ENCODE results near the gene TMC1.

Gene TMC1

DNA sequence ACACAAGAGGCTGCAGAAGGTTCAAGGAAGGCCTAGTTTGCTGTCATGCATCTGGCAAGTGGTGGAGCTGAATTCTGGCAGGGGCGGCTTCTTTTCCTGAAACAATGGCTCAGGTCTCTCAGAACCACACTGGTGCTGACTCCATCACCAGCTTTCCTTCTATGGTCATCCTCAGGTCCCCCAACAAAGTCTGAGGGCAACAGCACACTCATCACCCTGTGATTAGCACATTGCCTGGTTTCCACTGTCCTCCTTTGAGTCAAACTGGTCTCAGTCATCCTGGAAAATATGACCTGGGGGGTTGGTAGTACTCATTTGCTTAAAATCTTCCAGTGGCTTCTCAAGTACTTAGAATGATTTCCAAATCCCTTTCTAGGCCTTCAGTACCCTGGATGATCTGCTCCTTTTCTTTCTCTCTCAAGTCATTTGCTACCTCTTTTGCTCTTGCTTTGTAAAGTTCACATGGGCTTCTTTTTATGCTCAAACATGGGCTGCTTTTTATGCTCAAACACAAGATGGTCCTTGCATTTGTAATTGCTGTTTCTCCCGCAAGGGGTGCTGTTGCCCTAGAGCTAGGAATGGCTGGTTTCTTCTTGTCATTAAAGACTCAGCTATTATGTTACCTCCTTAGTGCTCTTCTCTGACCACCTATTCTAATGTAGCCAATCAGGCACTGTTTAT is 286.5 kb downstream of the TMC1 start:
- no peak overlapping the region for H3K27ac ChIP-seq
- no peaks in the 10 kb centered on the region for H3K4me1 ChIP-seq

DNA sequence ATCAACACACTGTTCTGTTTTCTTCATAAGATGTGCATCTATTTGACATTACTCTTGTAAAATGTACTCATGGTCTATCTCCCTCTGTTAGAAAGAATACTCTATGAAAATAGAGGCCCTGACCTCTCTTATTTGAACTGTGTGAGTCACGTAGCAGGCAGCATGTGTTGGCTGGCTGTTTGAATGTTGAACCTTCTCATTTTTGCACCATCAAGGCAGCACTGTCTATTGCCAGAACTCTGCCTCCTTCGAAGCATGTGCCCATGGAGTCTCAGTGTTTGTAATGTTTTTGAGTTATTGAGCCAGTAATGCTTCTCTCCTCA is 287.0 kb downstream of the TMC1 start:
- H3K9ac ChIP-seq: no peak overlapping the region
- H3K9me3 ChIP-seq (ENCODE audit: control insufficient read depth, low read length): no peaks in the 10 kb centered on the region
- no peak overlapping the region for H3K4me2 ChIP-seq (ENCODE audit: low read length)
- H3K4me1 ChIP-seq: no peaks in the 10 kb centered on the region
- TF ChIP-seq, protein P1, sequence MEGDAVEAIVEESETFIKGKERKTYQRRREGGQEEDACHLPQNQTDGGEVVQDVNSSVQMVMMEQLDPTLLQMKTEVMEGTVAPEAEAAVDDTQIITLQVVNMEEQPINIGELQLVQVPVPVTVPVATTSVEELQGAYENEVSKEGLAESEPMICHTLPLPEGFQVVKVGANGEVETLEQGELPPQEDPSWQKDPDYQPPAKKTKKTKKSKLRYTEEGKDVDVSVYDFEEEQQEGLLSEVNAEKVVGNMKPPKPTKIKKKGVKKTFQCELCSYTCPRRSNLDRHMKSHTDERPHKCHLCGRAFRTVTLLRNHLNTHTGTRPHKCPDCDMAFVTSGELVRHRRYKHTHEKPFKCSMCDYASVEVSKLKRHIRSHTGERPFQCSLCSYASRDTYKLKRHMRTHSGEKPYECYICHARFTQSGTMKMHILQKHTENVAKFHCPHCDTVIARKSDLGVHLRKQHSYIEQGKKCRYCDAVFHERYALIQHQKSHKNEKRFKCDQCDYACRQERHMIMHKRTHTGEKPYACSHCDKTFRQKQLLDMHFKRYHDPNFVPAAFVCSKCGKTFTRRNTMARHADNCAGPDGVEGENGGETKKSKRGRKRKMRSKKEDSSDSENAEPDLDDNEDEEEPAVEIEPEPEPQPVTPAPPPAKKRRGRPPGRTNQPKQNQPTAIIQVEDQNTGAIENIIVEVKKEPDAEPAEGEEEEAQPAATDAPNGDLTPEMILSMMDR (IDR thresholded peaks at IDR 0.05): no peak
- H3K27me3 ChIP-seq (ENCODE audit: control insufficient read depth, insufficient read depth, low read length): no peaks in the 10 kb centered on the region
- no peak overlapping the region for H2AFZ ChIP-seq
- H3K27ac ChIP-seq: no peak overlapping the region
- no peaks in the 10 kb centered on the region for H3K79me2 ChIP-seq
- no peaks in the 10 kb centered on the region for H3K36me3 ChIP-seq (ENCODE audit: control insufficient read depth, insufficient read depth, low read length)
- H3K4me3 ChIP-seq (ENCODE audit: low read depth, low read length): no peak overlapping the region

More for the DNA sequence above, 286.5 kb downstream of the TMC1 start:
- Histone ChIP-seq H3K79me2 (no peaks in the 10 kb centered on the region), H3K27me3 (ENCODE audit: control insufficient read depth, insufficient read depth, low read length) (no peaks in the 10 kb centered on the region), H3K4me2 (ENCODE audit: low read length) (no peak overlapping the region), H3K36me3 (ENCODE audit: control insufficient read depth, insufficient read depth, low read length) (no peaks in the 10 kb centered on the region), H2AFZ (no peak overlapping the region), H3K9ac (no peak overlapping the region), H3K4me3 (ENCODE audit: low read depth, low read length) (no peak overlapping the region), H3K9me3 (ENCODE audit: control insufficient read depth, low read length) (no peaks in the 10 kb centered on the region)
- TF ChIP-seq, protein P1 (IDR thresholded peaks at IDR 0.05): no peak

DNA sequence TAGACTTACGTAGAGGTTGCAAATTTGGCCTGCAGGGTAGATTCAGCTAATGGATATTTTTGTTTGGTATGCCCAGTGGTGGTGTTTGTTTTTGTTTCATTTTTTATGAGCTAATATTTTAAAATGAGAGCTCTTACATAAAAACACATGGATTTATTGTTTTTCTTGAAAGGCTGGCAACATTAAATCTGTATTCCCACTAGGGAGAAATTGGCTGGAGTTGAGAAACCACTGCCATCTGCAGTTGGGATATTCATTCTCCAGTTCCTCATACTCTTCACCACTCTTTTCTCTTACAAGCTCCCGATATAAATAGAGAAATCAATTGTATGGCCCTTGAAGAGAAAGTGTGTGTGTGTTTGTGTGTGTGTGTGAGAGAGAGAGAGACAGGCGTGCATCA is 288.2 kb downstream of the TMC1 start:
- no peak overlapping the region for H3K9ac ChIP-seq
- no peaks in the 10 kb centered on the region for H3K4me1 ChIP-seq
- H3K4me2 ChIP-seq (ENCODE audit: low read length): no peak overlapping the region
- TF ChIP-seq, protein P1 (IDR thresholded peaks at IDR 0.05): no peak
- no peaks in the 10 kb centered on the region for H3K27me3 ChIP-seq (ENCODE audit: control insufficient read depth, insufficient read depth, low read length)
- no peaks in the 10 kb centered on the region for H3K79me2 ChIP-seq
- no peak overlapping the region for H3K4me3 ChIP-seq (ENCODE audit: low read depth, low read length)
- no peaks in the 10 kb centered on the region for H3K36me3 ChIP-seq (ENCODE audit: control insufficient read depth, insufficient read depth, low read length)
- H3K9me3 ChIP-seq (ENCODE audit: control insufficient read depth, low read length): no peaks in the 10 kb centered on the region
- H3K27ac ChIP-seq: no peak overlapping the region
- H2AFZ ChIP-seq: no peak overlapping the region

DNA sequence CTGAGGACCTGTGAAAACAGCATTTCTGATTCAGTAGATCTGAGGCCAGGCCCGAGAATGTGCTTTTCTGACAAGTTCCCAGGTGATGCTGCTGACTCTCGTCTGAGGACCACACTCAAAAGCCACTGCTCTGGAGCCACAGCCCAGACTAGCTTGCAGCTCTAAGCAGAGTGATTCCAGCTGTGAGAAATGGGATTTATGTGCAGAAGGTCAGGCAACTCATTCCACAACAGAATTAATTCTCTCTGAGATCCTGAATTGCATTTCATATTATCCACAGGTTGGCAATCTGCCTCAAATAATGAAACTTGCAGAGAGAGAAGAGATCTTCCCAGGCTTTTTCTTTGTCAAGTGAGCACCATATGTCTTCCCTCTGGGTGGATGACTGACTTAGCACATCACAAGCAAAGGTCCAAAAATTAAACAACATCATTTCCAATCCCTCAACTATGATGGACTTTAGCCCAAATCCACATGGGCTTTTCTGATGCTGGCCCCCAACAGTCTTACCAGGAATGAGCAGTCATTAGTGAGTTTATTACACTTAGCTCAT is 291.2 kb downstream of the TMC1 start:
- TF ChIP-seq, protein P1 (IDR thresholded peaks at IDR 0.05): no peak
- no peak overlapping the region for H3K27ac ChIP-seq
- no peaks in the 10 kb centered on the region for H3K4me1 ChIP-seq
- H3K36me3 ChIP-seq (ENCODE audit: control insufficient read depth, insufficient read depth, low read length): no peaks in the 10 kb centered on the region
- no peaks in the 10 kb centered on the region for H3K79me2 ChIP-seq
- no peak overlapping the region for H3K9ac ChIP-seq
- H3K9me3 ChIP-seq (ENCODE audit: control insufficient read depth, low read length): no peaks in the 10 kb centered on the region
- no peaks in the 10 kb centered on the region for H3K27me3 ChIP-seq (ENCODE audit: control insufficient read depth, insufficient read depth, low read length)
- H3K4me2 ChIP-seq (ENCODE audit: low read length): no peak overlapping the region
- H3K4me3 ChIP-seq (ENCODE audit: low read depth, low read length): no peak overlapping the region
- H2AFZ ChIP-seq: no peak overlapping the region

DNA sequence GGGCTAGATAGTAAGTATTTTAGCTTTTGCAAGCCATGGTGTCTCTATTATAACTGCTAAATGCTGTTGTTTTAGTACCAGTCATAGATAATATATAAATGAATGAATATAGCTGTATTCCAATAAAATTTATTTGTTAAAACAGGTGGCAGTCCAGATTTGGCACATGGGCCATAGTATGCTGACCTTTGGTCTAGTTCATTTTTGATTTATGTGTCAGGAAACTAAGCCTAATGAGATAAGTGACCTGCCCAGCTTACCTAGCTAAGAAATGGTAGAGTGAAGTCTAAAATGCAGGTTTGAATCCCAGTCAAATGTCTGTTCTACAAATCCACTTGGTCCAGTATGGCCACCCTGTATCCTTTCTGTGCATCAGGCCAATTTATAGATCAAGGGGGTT is 292.1 kb downstream of the TMC1 start:
- TF ChIP-seq, protein P1 (IDR thresholded peaks at IDR 0.05): no peak
- H3K4me3 ChIP-seq (ENCODE audit: low read depth, low read length): no peak overlapping the region
- no peaks in the 10 kb centered on the region for H3K9me3 ChIP-seq (ENCODE audit: control insufficient read depth, low read length)
- H2AFZ ChIP-seq: no peak overlapping the region
- H3K9ac ChIP-seq: no peak overlapping the region
- no peak overlapping the region for H3K4me2 ChIP-seq (ENCODE audit: low read length)
- H3K79me2 ChIP-seq: no peaks in the 10 kb centered on the region
- H3K27ac ChIP-seq: no peak overlapping the region
- no peaks in the 10 kb centered on the region for H3K4me1 ChIP-seq
- H3K27me3 ChIP-seq (ENCODE audit: control insufficient read depth, insufficient read depth, low read length): no peaks in the 10 kb centered on the region
- no peaks in the 10 kb centered on the region for H3K36me3 ChIP-seq (ENCODE audit: control insufficient read depth, insufficient read depth, low read length)

Data from parathyroid adenoma (tissue), 2 donors.